NCI-H2227 (cell line): ENCODE measurements around the gene SVIL.
"Not testable (repeated sequence)": the region's sequence is repeated elsewhere in the genome, so short reads cannot be mapped to it uniquely, and the experiment has no call there.

Experiments
- DNase-seq: peaks from one replicate; lab custom pipeline; 2025; ENCODE audit not compliant: unreplicated experiment; lab: John Stamatoyannopoulos, UW

SVIL gene

DNA sequence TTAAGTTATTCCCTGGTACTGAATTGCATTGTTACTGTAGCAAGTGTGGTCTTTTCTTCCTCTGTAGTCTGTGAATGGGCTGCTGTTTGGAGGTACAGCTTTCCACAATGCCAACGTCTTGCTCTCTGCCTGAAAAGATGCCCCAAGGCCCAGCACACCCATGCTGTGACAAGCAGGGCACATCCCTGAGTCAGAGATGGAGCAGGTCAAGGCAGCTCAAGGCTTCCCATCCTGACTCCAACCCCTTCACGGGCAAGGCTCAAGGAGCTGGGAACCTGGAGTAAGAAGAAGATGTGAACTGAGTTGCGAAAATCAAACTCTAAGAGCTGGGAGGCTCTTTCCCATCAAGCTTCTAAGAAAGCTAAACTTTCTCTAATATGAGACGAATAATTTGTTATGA, 27.2 kb downstream of the SVIL start:
- DNase-seq, result no peak

DNA sequence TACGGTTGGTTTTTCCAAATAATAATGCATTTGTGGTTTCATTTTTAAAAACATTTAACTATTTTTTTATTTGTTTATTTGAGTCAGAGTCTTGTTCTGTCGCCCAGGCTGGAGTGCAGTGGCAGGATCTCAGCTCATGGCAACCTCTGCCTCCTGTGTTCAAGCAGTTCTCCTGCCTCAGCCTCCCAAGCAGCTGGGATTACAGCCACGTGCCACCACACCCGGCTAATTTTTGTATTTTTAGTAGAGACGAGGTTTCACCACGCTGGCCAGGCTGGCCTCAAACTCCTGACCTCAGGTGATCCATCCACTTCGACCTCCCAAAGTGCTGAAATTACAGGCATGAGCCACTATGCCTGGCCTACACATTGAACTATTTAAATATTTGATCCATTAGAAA, 28.1 kb downstream of the SVIL start:
- DNase-seq, result not testable (repeated sequence)

- DNase-seq, result no peak
Observed at GRCh38 chr10:29604291-29604825, 30.4 kb downstream of the SVIL start.

DNA sequence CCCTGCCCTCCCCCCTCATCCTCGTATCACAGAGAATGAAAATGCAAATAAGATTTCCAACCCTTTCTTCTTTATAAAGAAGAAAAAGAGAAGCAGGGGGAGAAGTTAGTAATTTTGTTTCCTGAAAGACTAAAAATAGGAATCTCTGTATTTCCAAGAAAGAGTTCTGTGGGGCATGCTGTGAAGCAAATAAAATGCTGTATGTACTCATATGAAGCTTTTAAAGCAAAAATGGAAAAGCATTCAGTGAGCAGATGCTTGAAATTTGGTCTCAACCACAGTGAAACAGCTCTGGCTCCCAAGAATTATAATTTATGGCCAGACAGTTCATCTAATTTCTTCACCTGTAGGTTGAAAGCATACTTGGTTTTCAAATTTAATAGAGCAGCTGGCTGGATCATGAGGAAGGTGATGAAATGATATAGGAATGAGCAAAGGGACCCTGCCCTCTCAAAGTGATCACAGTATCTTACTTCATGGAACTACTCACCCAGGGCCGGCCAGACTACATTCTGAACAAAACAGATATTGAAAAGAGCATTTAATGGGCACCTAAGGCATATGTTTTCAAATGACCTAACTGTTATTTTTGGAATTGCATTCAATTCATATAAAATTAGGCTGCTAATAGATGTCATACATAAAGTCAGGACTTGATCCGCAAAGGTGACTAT, 31.4 kb downstream of the SVIL start:
- DNase-seq, result no peak

DNA sequence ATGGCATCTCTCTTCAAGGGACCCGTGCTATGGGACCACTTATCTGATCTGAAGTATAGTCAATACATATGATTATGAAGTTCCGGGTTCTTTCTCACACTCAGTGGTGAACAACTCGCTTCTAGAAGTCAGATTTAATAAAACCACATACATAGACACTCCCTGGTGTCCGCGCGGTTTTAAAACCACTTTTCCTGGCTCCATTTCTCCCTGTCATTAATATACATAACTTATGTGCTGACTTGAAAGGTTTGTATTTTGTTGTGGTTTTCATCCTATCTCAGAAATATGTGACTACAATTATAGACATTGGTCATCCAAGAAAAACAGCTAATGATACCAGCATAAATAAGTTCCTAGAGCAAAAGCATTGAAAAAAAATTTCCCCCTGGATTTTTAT, 34.0 kb downstream of the SVIL start:
- DNase-seq, result no peak

GRCh38 chr10:29600067-29600466, 34.7 kb downstream of the SVIL start:
- DNase-seq, result no peak

DNA sequence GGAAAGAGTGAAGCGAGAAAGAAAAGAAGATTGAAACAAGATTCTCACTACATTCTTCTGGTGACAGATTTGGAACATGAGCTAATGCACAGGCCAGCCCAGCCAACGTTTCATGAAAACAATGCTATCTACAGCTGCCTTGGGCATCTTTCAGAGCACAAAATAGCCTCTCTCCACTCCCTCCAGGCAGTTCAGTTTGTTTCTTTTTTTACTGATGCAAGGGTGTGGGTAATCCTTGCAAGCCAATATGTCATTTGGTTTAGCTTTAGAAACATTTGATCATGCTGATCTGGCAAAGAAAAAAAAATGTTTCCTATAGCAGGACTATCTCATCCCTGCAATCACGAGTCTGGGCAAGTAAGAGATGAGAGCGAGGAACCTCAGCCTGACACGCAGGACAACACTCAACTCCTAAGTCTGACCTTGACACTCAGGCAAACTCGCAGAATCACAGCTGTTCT, 35.9 kb downstream of the SVIL start:
- DNase-seq, result no peak

DNA sequence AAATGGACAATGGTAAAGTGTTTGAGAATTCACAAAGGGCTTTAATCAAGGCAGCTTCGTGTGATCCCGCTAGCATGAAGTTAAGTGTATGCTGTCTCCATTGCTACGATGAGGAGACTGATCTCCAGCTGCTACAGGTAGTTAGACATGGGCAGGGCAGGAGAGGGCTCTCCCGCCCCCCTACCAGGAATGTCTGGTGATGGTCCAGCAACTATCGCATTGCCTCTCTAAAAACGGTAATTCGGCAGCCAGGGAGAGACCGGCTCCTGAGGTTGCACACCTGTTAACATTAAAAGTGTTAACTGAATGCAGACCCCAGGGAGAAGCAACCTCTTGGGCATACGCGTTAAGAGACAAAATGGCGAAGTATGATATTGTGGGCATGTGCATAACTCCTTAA, 37.9 kb downstream of the SVIL start:
- DNase-seq, result no peak

GRCh38 chr10:29596356-29596755, 38.4 kb downstream of the SVIL start:
- DNase-seq, result no peak

DNA sequence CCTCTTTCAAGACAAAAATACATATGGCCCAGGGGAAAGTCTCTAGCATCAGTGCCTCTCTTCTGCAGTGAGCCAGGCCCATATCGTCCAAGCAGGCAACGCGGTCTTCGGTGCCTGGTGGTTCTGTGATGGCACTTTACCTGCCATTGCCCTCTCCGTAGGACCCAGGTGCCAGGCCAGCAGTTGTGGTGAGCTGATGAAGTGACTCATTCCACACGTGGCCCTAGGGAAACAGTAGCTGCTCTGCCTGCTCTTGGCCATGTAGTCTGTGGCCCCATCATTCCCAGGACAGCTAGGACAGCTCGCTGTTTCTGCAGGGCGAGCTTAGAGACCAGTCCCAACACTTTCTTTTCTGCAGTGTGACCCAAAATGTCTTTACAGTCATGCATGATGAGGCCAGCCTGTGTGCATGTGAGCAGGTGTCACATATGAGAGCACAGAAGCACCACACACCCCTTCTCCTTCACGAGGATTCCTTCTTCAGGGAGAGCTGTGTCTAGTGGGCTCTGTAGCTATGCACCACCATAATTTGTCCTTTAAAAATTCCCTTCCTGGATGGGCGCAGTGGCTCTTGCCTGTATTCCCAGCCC, 39.0 kb downstream of the SVIL start:
- no peak for DNase-seq

DNA sequence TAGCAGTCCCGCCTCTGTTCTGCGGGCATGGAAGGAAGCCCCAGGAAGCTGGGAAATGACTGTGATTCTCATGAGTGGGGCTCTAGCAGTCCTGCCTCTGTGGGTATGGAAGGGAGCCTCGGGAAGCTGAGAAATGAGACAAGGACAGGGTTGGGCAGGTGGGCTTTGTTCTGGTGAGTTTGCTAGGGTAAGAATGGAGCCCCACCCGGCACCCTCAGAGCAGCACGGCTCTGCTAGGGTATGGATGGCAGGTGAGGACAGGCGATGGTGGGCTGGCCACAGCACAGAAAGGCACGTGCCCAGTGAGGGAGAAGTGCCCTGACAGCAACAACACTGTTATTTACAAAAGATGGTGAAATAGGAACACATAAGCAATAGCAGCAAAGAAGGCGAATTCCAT, 39.6 kb downstream of the SVIL start:
- DNase-seq, result no peak

- DNase-seq, result no peak
Observed at GRCh38 chr10:29591651-29591968, 43.2 kb downstream of the SVIL start.

- DNase-seq, result no peak
Observed at GRCh38 chr10:29590915-29591650, 43.7 kb downstream of the SVIL start.

GRCh38 chr10:29588629-29589421, 45.9 kb downstream of the SVIL start:
- DNase-seq, result no peak

GRCh38 chr10:29587750-29588628, 46.8 kb downstream of the SVIL start:
- not testable (repeated sequence) for DNase-seq

DNA sequence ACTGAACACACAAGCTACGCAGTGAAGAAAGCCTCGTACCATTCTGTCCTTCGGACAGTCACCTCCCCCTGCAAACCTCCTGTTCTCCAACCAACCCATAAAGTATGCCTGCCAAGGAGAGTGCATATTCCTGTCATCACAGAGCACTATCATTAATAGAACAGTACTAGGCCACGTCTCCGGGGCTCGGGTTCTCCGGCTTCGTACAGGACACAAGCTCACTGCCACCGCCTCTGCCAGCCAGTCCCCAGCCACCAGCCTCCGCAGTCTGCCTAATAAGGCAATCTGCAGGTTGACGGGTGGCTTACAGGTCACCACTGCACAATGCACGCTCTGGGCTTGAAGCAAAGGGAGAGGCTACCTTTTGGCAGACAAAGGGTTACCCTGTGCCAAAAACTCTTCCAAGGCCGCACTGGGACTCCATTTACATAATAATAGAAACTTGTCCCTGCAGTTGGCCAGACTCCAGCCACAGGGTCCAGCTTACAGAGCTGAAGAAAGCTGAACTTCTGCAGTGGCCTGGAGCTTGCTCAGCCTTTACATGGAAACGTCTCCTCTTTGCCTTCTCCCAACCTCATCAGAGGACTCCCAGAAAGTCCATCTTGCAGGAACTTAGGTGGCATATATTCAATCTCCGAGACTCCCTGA, 47.5 kb downstream of the SVIL start:
- DNase-seq, result not testable (repeated sequence)

- DNase-seq, result no peak
Observed at GRCh38 chr10:29586509-29586908, 48.3 kb downstream of the SVIL start.

- peak; percentile 76 for DNase-seq
Observed at GRCh38 chr10:29585488-29585976, 49.2 kb downstream of the SVIL start.

DNA sequence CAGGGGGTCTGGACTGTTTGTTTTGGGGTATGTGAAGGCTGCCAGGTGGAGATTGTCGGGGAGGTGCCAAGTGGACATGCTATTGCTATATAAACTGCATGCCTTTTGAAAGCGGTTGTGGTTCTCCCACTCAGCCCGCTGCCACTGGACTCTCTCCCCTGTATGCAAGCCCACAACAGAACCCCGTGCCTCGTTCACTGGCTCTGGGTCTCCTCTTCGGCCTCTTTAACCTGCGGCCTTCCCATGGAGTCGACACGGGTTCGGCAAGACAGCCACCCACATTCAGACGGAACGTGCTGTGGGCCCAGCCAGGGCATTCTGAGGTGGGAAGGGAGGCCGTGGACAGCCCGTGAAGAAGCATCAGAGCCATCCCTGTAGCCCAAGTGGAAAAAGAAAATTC, 50.3 kb downstream of the SVIL start:
- no peak for DNase-seq

DNA sequence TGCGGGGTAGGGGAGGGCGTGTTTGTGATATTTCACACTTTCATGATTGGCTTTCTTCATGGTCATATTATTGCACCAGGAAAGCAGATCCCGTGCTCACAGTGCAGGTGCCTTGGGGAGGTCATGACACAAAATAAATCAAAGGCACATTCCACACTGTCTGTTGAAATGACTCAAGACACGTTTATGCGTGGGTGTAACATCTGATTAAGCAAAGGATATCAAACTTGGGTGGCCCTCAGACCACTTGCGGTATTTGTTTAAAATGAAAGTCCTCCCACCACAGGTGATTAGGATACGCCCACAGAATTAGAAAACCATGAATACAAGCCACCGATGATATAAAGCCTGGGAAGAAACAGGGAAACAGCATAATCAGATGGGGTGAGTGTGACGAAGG, 51.1 kb downstream of the SVIL start:
- no peak for DNase-seq
